Measurements from ENCODE around the gene TTC34. TPM values are rescaled to one million over a fixed set of nuclear protein-coding genes. Genes with fewer than 3 reads are reported as not detected.

TTC34 gene
- total and polyA plus RNA-seq, 2 of the 4 experiments (the other 2 are of a cell fraction): under 0.01 to 0.09 TPM

- no peak for TF ChIP-seq POLR2A (IDR thresholded peaks at IDR 0.05; ENCODE audit: low read depth, low read length)
- no peak for TF ChIP-seq SMC3 (IDR thresholded peaks at IDR 0.05; ENCODE audit: low read depth, low read length)
- no peak for TF ChIP-seq MAFK (IDR thresholded peaks at IDR 0.05; ENCODE audit: low read depth, low read length)
- TF ChIP-seq RCOR1 (IDR thresholded peaks at IDR 0.05; ENCODE audit: insufficient replicate concordance, low read length): no peak
- TF ChIP-seq BHLHE40 (IDR thresholded peaks at IDR 0.05; ENCODE audit: low read depth, low read length): no peak
- no peak for TF ChIP-seq USF2 (IDR thresholded peaks at IDR 0.05; ENCODE audit: low read depth, low read length)
- TF ChIP-seq FOS (IDR thresholded peaks at IDR 0.05; ENCODE audit: low read depth, low read length): no peak
- TF ChIP-seq RAD21 (IDR thresholded peaks at IDR 0.05; ENCODE audit: low read length): no peak
- H3K56ac ChIP-seq (ENCODE audit: extremely low read depth, insufficient read depth, low read length): no peak overlapping the region
- no peak overlapping the region for H2BK15ac ChIP-seq (ENCODE audit: low read depth, low read length)
- ATAC-seq (ENCODE audit: low read depth) (no peak), DNase-seq (no peak)
- H3K4me3 ChIP-seq (ENCODE audit: insufficient read depth, low read depth, low read length): no peak overlapping the region
- no peak overlapping the region for H3K27ac ChIP-seq (ENCODE audit: insufficient read depth, low read length)
- no peak overlapping the region for H2BK120ac ChIP-seq (ENCODE audit: low read depth, low read length)
- no peak overlapping the region for H4K8ac ChIP-seq (ENCODE audit: low read depth in 2 of 2, low read length in 2 of 2)
- no peak overlapping the region for H2BK5ac ChIP-seq (ENCODE audit: low read depth, low read length, poor library complexity, severe bottlenecking)
- no peak overlapping the region for H3K18ac ChIP-seq (ENCODE audit: low read depth, low read length)
- no CpG with 5 or more reads among the region's 12 CpGs for WGBS, 2 experiments (ENCODE audit: extremely low coverage in 2 of 2, insufficient read length in 1 of 2)
- BruUV-seq (replicated peaks): no TSS peak
- H3K27me3 ChIP-seq (ENCODE audit: control insufficient read depth, insufficient read depth, low read length): no peaks in the 10 kb centered on the region
- no peaks in the 10 kb centered on the region for H3K79me1 ChIP-seq (ENCODE audit: low read depth in 1 of 2, low read length in 2 of 2)
- intact Hi-C loops (cut with micrococcal nuclease) (no loop called here), dilution Hi-C loops (cut with HindIII; ENCODE audit: low sequenced_read_pairs, unreplicated experiment) (no loop called here), in situ Hi-C loops (cut with MboI; ENCODE audit: low sequenced_read_pairs) (no loop called here)
- no peak overlapping the region for H2BK20ac ChIP-seq (ENCODE audit: low read depth, low read length)
- ChIA-PET CTCF (no interaction called here), POLR2A (ENCODE audit: unreplicated experiment) (no interaction called here)
- H3K9me1 ChIP-seq (ENCODE audit: insufficient read depth, low read length): no peaks in the 10 kb centered on the region
- no peaks in the 10 kb centered on the region for H4K20me1 ChIP-seq (ENCODE audit: insufficient read depth, low read length)
- H3K4ac ChIP-seq (ENCODE audit: low read depth, low read length): no peak overlapping the region
- no peak overlapping the region for H2AK9ac ChIP-seq (replicated peaks; ENCODE audit: low read depth, low read length, poor library complexity)
- no peak overlapping the region for H3K9ac ChIP-seq (ENCODE audit: low read depth, low read length)
- H3K36me3 ChIP-seq (ENCODE audit: control insufficient read depth, insufficient read depth, low read length): no peaks in the 10 kb centered on the region
- peaks cover 76% of the 10 kb centered on the region for H3K9me3 ChIP-seq (ENCODE audit: control insufficient read depth, insufficient read depth, low read length)
- no peak overlapping the region for H3K14ac ChIP-seq (replicated peaks; ENCODE audit: low read depth, low read length)
- H2AFZ ChIP-seq (replicated peaks; ENCODE audit: low read length, poor library complexity): no peak overlapping the region
- no peaks in the 10 kb centered on the region for H3K4me1 ChIP-seq (ENCODE audit: control insufficient read depth, insufficient read depth, low read length)
- no peak overlapping the region for H3K4me2 ChIP-seq (ENCODE audit: low read depth, low read length)
- H4K91ac ChIP-seq (ENCODE audit: insufficient read depth, low read depth, low read length): no peak overlapping the region
- H2AK5ac ChIP-seq (ENCODE audit: low read depth, low read length): no peak overlapping the region
- no peak overlapping the region for H3K23ac ChIP-seq (ENCODE audit: low read depth, low read length)
- no peak overlapping the region for H4K5ac ChIP-seq (ENCODE audit: low read depth, low read length)
These were observed 21.2 kb upstream of the TTC34 start for GRCh38 chr1:2822621-2823145.
